GM23338 (cell line): ENCODE results near the gene IFI44L. TPM values are rescaled to one million over a fixed set of nuclear protein-coding genes. Genes with fewer than 3 reads are reported as not detected.

Experiments used
- ATAC-seq: fragments of 200-7000 bp; cut with Tn5 transposase; 3 replicates; pipeline ENCODE4 v1.9.1; 2020
- DNase-seq: peaks from one replicate; pipeline ENCODE4 v3.0.0-alpha.2; 2015; ENCODE audit warnings: low spot score
- H2AFZ ChIP-seq: fragments of 200-600 bp; sonication (generic); 2 replicates; pipeline ENCODE4 v1.8.0; 2016; ENCODE audit warnings: antibody characterized with exemption, mild to moderate bottlenecking, moderate library complexity
- H3F3A ChIP-seq: fragments of 200-600 bp; sonication (generic); replicated peaks from 2 replicates; pipeline ENCODE4 v1.8.0; 2017; ENCODE audit warnings: antibody characterized with exemption, mixed run types, low read depth
- H3K27ac ChIP-seq: fragments of 200-600 bp; sonication (generic); 2 replicates; pipeline ENCODE4 v1.6.1; 2016; ENCODE audit warnings: low read depth
- H3K27me3 ChIP-seq: fragments of 200-600 bp; sonication (generic); 2 replicates; pipeline ENCODE4 v1.8.0; 2016; ENCODE audit warnings: mild to moderate bottlenecking, mixed run types, moderate library complexity; ENCODE audit not compliant: insufficient read depth
- H3K36me3 ChIP-seq: fragments of 200-600 bp; sonication (generic); 2 replicates; pipeline ENCODE4 v1.8.0; 2016; ENCODE audit warnings: mild to moderate bottlenecking; ENCODE audit not compliant: insufficient read depth
- H3K4me1 ChIP-seq: fragments of 200-600 bp; sonication (generic); 2 replicates; pipeline ENCODE4 v1.8.0; 2016; ENCODE audit warnings: mild to moderate bottlenecking, moderate library complexity; ENCODE audit not compliant: insufficient read depth
- H3K4me2 ChIP-seq: fragments of 200-600 bp; sonication (generic); 2 replicates; pipeline ENCODE4 v1.7.1; 2017; ENCODE audit warnings: mixed run types
- H3K4me3 ChIP-seq: fragments of 200-600 bp; sonication (generic); 2 replicates; pipeline ENCODE4 v1.6.1; 2016; ENCODE audit warnings: mixed run types
- H3K79me2 ChIP-seq: fragments of 200-600 bp; sonication (generic); replicated peaks from 2 replicates; pipeline ENCODE4 v1.8.0; 2017; ENCODE audit warnings: mild to moderate bottlenecking; ENCODE audit not compliant: insufficient read depth
- H3K9me2 ChIP-seq: fragments of 200-600 bp; sonication (generic); 2 replicates; pipeline ENCODE4 v1.8.0; 2017; ENCODE audit not compliant: insufficient read depth
- H4K20me1 ChIP-seq: fragments of 200-600 bp; sonication (generic); replicated peaks from 2 replicates; pipeline ENCODE4 v1.8.0; 2017; ENCODE audit warnings: mild to moderate bottlenecking; ENCODE audit not compliant: insufficient read depth
- H3K27ac Mint-ChIP-seq: 2 replicates; pipeline ENCODE4 v1.8.0; 2020; ENCODE audit warnings: inconsistent platforms, mild to moderate bottlenecking, moderate library complexity, mixed read lengths
- H3K27me3 Mint-ChIP-seq: 3 replicates; pipeline ENCODE4 v1.8.0; 2022; ENCODE audit warnings: low read depth, mild to moderate bottlenecking, moderate library complexity, mixed read lengths, inconsistent platforms; ENCODE audit not compliant: insufficient read depth, poor library complexity
- H3K36me3 Mint-ChIP-seq: 3 replicates; pipeline ENCODE4 v1.8.0; 2021; ENCODE audit warnings: low read depth, mild to moderate bottlenecking, inconsistent platforms, moderate library complexity, mixed read lengths
- H3K4me1 Mint-ChIP-seq: 3 replicates; pipeline ENCODE4 v1.8.0; 2020; ENCODE audit warnings: mild to moderate bottlenecking, inconsistent platforms, mixed read lengths
- H3K4me3 Mint-ChIP-seq: 3 replicates; pipeline ENCODE4 v1.8.0; 2021; ENCODE audit warnings: moderate library complexity, mild to moderate bottlenecking, inconsistent platforms, mixed read lengths
- H3K9me3 Mint-ChIP-seq: 3 replicates; pipeline ENCODE4 v1.8.0; 2020; ENCODE audit warnings: moderate library complexity, mild to moderate bottlenecking, inconsistent platforms, mixed read lengths
- CREB1 ChIP-seq: fragments of 250-450 bp; sonication (Bioruptor Pico); IDR thresholded peaks from 2 replicates; pipeline ENCODE4 v1.5.0; 2020; ENCODE audit warnings: low read depth, mild to moderate bottlenecking, moderate library complexity
- CTCF ChIP-seq, 2 experiments: fragments of 200-600 bp in 1 of 2; sonication (generic) in 1 of 2; conservative IDR thresholded peaks; 2 replicates each; pipeline versions ENCODE4 v1.5.1 to v1.6.1; 2016 to 2017; ENCODE audit warnings: antibody characterized with exemption in 2 of 2, low read depth in 2 of 2, mild to moderate bottlenecking in 2 of 2, moderate library complexity in 1 of 2
- ETS1 ChIP-seq: IDR thresholded peaks from 2 replicates; pipeline ENCODE4 v1.6.1; 2016; ENCODE audit warnings: antibody characterized with exemption
- EZH2 ChIP-seq: fragments of 200-600 bp; sonication (generic); IDR thresholded peaks from one replicate; pipeline ENCODE4 v1.8.0; 2017; ENCODE audit warnings: antibody characterized with exemption, mild to moderate bottlenecking, low read depth; ENCODE audit not compliant: unreplicated experiment
- EZH2phosphoT487 ChIP-seq: fragments of 200-600 bp; sonication (generic); IDR thresholded peaks from one replicate; pipeline ENCODE4 v1.8.1; 2018; ENCODE audit warnings: antibody characterized with exemption; ENCODE audit not compliant: unreplicated experiment
- JUNB ChIP-seq: IDR thresholded peaks from one replicate; pipeline ENCODE4 v1.6.1; 2016; ENCODE audit warnings: antibody characterized with exemption; ENCODE audit not compliant: unreplicated experiment
- NANOG ChIP-seq: IDR thresholded peaks from 2 replicates; pipeline ENCODE4 v1.6.1; 2016; ENCODE audit warnings: antibody characterized with exemption, borderline replicate concordance
- POLR2AphosphoS5 ChIP-seq: IDR thresholded peaks from 2 replicates; pipeline ENCODE4 v1.6.1; 2016; ENCODE audit warnings: antibody characterized with exemption, low read depth
- REST ChIP-seq: IDR thresholded peaks from one replicate; pipeline ENCODE4 v1.6.1; 2018; ENCODE audit warnings: antibody characterized with exemption; ENCODE audit not compliant: unreplicated experiment
- STAT1 ChIP-seq: IDR thresholded peaks from one replicate; pipeline ENCODE4 v1.6.1; 2016; ENCODE audit warnings: antibody characterized with exemption; ENCODE audit not compliant: unreplicated experiment
- ZNF114 ChIP-seq: fragments of 250-450 bp; sonication (Bioruptor Pico); IDR thresholded peaks from 2 replicates; pipeline ENCODE4 v1.5.0; 2020; ENCODE audit warnings: mild to moderate bottlenecking, moderate library complexity
- ZNF331 ChIP-seq: fragments of 250-450 bp; sonication (Bioruptor Pico); IDR thresholded peaks from 2 replicates; pipeline ENCODE4 v1.5.0; 2020; ENCODE audit warnings: low read depth, mild to moderate bottlenecking, moderate library complexity
- ZNF462 ChIP-seq: fragments of 250-450 bp; sonication (Bioruptor Pico); IDR thresholded peaks from 2 replicates; pipeline ENCODE4 v1.5.0; 2020; ENCODE audit warnings: mild to moderate bottlenecking, moderate library complexity
- polyA plus RNA-seq: library from polyadenylated mRNA; unstranded; fragments of >200 nt; fragmentation: Nextera tagmentation; extraction: Ambion mirVana; gene quantifications from 2 replicates; pipeline ENCODE4 v1.2.1, GENCODE V29; 2016
- total RNA-seq: library from RNA; depleted of rRNA; stranded (reverse); fragments of >200 nt; shearing (Covaris generic); gene quantifications from 2 replicates; pipeline ENCODE4 v1.2.3, GENCODE V29; 2014

The IFI44L gene
- total and polyA plus RNA-seq, 2 experiments from 2014 or later, result not detected

GRCh38 chr1:78587211-78587610 lies 33.0 kb upstream of the IFI44L start:
- Mint-ChIP-seq H3K27ac (no peak overlapping the region), H3K9me3 (no peaks in the 10 kb centered on the region), H3K4me1 (no peaks in the 10 kb centered on the region), H3K36me3 (no peaks in the 10 kb centered on the region), H3K4me3 (no peak overlapping the region), H3K27me3 (no peaks in the 10 kb centered on the region)
- H3K9me2 ChIP-seq, result no peaks in the 10 kb centered on the region
- no peaks in the 10 kb centered on the region for H3F3A ChIP-seq
- H3K4me3 ChIP-seq, result no peak overlapping the region
- no peaks in the 10 kb centered on the region for H3K27me3 ChIP-seq
- no peaks in the 10 kb centered on the region for H3K36me3 ChIP-seq
- TF ChIP-seq CREB1 (CRISPR knock-in tag) (no peak), ZNF331 (CRISPR knock-in tag) (no peak), STAT1 (no peak), ETS1 (no peak), POLR2AphosphoS5 (no peak), EZH2phosphoT487 (no peak), CTCF (conservative IDR thresholded peaks at IDR 0.05; ENCODE audit: low read depth in 2 of 2) (no peak), JUNB (no peak), ZNF462 (CRISPR knock-in tag) (no peak), EZH2 (no peak), NANOG (no peak), REST (no peak), ZNF114 (no peak)
- no peaks in the 10 kb centered on the region for H4K20me1 ChIP-seq
- H3K4me2 ChIP-seq, result no peak overlapping the region
- no peaks in the 10 kb centered on the region for H3K79me2 ChIP-seq
- no peaks in the 10 kb centered on the region for H3K4me1 ChIP-seq
- no peak for DNase-seq
- no peak overlapping the region for H3K27ac ChIP-seq
- H2AFZ ChIP-seq, result no peak overlapping the region
- ATAC-seq, result no peak
